Measurements from ENCODE around the gene CA4.

The CA4 gene

GRCh38 chr17:60130466-60130865 lies 19.3 kb upstream of the CA4 start:
- DNase-seq (ENCODE audit: low read depth), result no peak

GRCh38 chr17:60134396-60135150 lies 15.2 kb upstream of the CA4 start:
- no peak for DNase-seq (ENCODE audit: low read depth)

GRCh38 chr17:60135151-60135950 lies 14.4 kb upstream of the CA4 start:
- peak; percentile 84 for DNase-seq (ENCODE audit: low read depth)

- DNase-seq (ENCODE audit: low read depth), result no peak
Observed at GRCh38 chr17:60135951-60136666, 13.7 kb upstream of the CA4 start.

GRCh38 chr17:60137731-60138130 lies 12.0 kb upstream of the CA4 start:
- no peak for DNase-seq (ENCODE audit: low read depth)

GRCh38 chr17:60138769-60139437 lies 10.9 kb upstream of the CA4 start:
- DNase-seq (ENCODE audit: low read depth), result no peak

GRCh38 chr17:60139438-60140285 lies 10.1 kb upstream of the CA4 start:
- no peak for DNase-seq (ENCODE audit: low read depth)

GRCh38 chr17:60141111-60142018 lies 8.4 kb upstream of the CA4 start:
- no peak for DNase-seq (ENCODE audit: low read depth)

GRCh38 chr17:60142872-60143499 lies 6.8 kb upstream of the CA4 start:
- peak; percentile 82 for DNase-seq (ENCODE audit: low read depth)

GRCh38 chr17:60145006-60145935 lies 4.5 kb upstream of the CA4 start:
- no peak for DNase-seq (ENCODE audit: low read depth)

- no peak for DNase-seq (ENCODE audit: low read depth)
Observed at GRCh38 chr17:60146206-60146605, 3.6 kb upstream of the CA4 start.

- DNase-seq (ENCODE audit: low read depth), result no peak
Observed at GRCh38 chr17:60147553-60148223, 2.1 kb upstream of the CA4 start.

GRCh38 chr17:60148373-60148772 lies 1.4 kb upstream of the CA4 start:
- no peak for DNase-seq (ENCODE audit: low read depth)

- no peak for DNase-seq (ENCODE audit: low read depth)
Observed at GRCh38 chr17:60151355-60151754, 1.6 kb downstream of the CA4 start.

GRCh38 chr17:60153606-60154390 lies 4.0 kb downstream of the CA4 start:
- no peak for DNase-seq (ENCODE audit: low read depth)

DNA sequence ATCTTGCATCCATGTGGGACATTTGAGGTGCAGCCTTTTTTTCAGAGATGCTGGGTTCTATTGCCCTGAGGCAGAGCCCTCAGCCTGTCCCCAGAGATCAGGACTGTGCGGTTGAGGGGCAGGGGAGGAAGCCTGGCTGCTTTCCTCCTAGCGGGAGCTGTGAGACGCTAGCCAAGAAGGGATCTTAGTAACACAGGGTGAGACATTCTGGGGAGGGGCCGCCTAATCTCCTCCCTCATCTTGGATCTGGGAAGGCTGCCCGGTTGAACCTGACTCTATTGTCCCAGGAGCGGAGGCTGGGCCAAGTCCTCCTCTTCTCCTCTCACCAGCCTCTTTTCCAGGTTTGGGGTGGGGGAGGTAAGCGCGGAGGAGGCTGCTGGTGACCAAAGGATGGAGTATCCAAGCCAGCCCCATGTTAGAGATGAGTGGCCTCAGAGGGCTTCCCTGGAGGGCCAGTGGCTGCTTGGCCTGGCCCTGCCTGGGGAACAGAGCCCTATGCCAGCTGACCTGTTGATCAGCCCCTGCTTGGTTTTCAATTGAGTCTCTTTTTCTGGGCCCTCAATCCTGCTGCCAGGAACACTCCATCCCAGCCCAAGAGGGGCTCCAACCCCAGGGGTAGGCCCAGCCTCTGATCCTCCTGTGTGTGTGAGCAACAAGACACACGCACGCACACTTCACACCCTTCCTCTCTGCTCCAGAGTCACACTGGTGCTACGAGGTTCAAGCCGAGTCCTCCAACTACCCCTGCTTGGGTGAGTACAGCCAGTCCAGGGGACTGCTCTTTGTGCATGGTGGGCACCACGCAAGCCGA lies 5.0 kb downstream of the CA4 start:
- DNase-seq (ENCODE audit: low read depth), result peak; percentile 93

Measured in stromal cell of bone marrow (primary cell).